Measurements from ENCODE around the gene NUDT15.
A peak's percentile ranks its signal among the peaks of the same experiment; 100 is the strongest.
"Not testable (repeated sequence)": the region's sequence is repeated elsewhere in the genome, so short reads cannot be mapped to it uniquely, and the experiment has no call there.

Gene NUDT15

GRCh38 chr13:48042894-48043293 lies 5.4 kb downstream of the NUDT15 start:
- DNase-seq (ENCODE audit: low read depth in 1 of 2, low spot score in 1 of 2), result no peak

DNA sequence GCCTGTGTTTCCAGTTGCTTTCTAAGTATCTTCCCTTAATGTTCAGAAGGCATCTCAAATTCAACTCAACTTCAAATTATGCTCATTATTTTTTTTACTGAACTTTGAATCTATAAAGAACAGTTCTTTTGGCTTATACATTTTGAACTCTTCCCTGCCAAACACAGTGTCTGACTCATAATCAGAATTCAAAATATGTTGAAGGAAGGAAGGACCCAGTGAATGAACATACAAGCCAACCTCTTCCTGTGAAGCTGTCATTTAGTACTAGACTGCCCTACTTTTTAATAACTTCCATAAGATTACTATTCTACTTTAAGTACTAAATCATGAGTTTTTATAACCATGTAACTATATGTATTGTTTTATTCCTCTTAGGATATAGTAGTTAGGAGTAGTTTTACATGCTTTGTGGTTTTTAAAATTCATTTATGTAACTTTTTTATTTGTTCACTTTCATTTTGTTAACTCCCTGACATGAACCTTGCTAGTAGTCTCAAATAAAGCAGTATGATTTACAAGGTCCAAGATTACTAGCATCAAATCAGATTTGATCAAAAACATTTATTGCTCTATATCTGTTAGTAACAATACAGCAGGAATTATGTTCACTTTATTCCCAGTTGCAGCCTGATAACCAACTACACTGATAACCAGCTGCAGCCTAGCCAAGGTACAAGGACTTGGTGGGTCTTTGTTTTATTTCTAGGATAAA lies 6.4 kb downstream of the NUDT15 start:
- no peak for DNase-seq (ENCODE audit: low read depth in 1 of 2, low spot score in 1 of 2)

GRCh38 chr13:48050550-48050949 lies 13.0 kb downstream of the NUDT15 start:
- no peak for DNase-seq (ENCODE audit: low read depth in 1 of 2, low spot score in 1 of 2)

DNA sequence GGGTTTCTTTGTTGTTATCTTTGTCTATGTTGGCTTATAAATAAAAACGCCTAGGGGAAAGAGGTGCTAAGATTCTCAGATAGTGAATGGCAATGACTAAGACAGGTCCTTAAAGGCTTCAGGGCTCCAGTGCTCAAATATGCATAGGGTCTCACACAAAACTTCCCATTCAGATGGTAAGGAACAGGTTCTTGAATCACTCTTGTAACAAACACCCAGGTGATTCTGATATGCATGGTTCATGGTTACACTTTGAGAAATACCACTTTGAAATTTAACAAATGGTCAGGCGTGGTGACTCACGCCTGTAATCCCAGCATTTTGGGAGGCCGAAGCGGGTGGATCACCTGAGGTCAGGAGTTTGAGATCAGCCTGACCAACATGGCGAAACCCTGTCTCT lies 17.1 kb downstream of the NUDT15 start:
- no peak for DNase-seq (ENCODE audit: low read depth in 1 of 2, low spot score in 1 of 2)

DNA sequence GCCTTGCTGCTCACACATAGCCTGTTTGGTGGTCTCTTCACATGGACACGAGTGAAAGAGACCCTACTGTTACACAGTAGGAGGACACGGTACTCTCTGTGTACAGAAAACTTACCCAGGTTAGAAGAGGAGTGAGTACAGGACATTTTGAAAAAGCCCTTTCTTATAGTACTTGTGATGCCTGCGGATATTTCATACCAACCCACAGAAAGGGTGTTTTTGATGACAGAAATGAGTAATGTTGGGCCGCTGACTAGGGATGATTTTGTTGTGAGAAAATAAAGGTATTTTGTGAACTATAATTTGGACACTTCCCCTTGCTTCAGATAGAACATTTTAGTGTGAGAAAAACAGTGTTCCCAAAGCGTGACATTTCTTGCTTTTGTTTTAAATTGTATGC lies 18.2 kb downstream of the NUDT15 start:
- DNase-seq (ENCODE audit: low read depth in 1 of 2, low spot score in 1 of 2), result no peak

GRCh38 chr13:48058536-48058935 lies 21.0 kb downstream of the NUDT15 start:
- DNase-seq (ENCODE audit: low read depth in 1 of 2, low spot score in 1 of 2), result not testable (repeated sequence)

DNA sequence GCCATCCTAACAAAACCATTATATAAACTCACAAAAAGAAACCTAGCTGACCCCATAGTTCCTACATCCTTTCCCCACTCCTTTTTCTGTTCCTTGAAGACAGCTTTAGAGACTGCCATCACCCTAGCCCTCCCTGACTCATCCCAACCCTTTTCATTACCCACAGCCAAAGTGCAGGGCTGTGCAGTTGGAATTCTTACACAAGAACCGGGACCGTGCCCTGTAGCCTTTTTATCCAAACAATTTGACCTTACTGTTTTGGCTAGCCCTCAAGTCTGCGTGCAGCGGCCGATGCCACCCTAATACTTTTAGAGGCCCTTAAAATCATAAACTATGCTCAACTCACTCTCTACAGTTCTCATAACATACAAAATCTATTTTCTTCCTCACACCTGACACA lies 22.4 kb downstream of the NUDT15 start:
- not testable (repeated sequence) for DNase-seq (ENCODE audit: low read depth in 1 of 2, low spot score in 1 of 2)

DNA sequence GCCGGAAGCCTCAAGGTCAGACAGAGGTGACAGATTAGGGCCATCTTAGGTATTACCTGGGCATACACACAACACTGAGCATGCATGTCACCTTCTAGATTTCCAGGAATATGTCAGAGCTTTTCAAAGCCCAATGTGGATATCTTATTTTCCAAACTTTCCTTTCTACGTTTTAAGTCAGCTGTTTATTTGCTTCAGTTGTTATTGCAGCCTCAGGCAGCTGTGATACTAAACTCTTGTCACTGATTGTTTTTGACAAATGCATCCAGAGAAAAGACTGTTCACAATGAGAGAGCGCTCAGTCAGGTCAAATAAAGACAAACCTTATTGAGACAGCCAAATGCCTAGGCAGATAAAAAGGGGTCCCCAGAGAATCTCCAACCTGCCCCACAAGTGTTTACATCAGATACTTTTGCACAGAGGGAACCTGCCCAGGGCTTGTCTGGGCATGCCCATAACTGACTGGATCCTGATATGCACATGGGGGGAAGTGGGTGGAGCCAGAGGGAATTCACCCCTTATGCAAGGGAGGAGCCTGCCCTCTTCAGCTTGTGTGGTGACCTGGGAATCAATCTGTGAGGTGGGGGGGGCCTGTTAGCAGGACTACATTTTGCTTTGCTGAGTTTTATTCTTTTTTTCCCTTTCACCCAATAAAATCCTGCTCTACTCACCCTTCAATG lies 28.9 kb downstream of the NUDT15 start:
- no peak for DNase-seq (ENCODE audit: low read depth in 1 of 2, low spot score in 1 of 2)

- DNase-seq (ENCODE audit: low read depth in 1 of 2, low spot score in 1 of 2), result no peak
Observed at GRCh38 chr13:48068036-48068435, 30.5 kb downstream of the NUDT15 start.

DNA sequence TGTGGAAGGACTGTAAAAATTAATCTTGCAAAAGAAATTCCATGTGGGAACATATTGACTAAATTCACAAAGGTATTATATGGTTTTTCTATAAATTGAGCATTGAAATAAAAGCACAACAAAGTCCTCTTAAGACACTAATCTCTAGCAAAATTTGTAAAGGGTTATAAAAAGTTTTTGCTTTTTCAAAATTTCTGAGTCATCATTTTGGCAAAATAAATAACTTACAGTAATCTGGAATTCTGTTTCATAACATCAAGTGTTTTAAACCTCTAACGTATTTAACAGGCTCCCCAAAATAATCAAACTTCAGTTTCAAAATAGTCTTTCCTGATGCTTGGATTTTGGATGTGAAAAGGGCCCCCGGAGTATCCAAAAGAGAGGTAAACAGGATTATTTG lies 31.4 kb downstream of the NUDT15 start:
- no peak for DNase-seq (ENCODE audit: low read depth in 1 of 2, low spot score in 1 of 2)

DNA sequence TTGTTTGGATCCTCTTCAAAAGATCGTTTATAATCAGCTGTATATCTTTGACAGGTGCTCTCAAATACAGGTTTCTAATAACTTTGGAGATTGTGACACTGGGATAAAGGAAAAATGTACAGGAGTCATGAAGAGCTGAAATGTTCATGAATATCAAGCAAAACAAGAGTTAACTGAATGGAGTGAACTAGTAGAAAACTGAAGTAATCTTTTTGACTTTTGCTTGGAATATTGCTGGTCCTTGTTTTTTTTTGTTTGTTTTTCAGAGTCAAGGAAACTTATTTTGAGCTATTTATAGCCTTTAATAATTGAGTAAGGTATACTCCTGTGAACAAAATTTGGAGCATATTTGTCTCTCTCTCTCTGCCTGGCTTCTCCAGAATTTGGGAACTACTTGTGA lies 32.0 kb downstream of the NUDT15 start:
- DNase-seq (ENCODE audit: low read depth in 1 of 2, low spot score in 1 of 2), result no peak

DNA sequence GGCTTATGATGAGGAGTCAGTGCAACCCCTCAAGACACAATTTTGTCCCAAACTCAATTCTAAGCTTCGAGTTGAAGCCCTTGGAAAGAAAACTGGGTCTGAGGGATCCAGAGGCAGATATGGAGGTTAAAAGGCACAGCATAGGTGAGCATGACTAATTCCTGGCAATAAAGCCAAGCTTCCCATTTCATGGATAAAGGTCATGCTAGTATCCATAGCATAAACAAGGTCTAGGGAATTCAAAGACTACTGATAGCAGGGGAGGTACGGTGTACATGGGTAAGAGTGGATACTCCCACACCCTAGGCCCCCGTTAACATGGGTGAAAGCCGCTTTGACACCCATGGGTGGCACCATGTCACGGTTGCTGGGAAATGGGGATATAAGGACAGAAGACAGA lies 33.4 kb downstream of the NUDT15 start:
- no peak for DNase-seq (ENCODE audit: low read depth in 1 of 2, low spot score in 1 of 2)

- no peak for DNase-seq (ENCODE audit: low read depth in 1 of 2, low spot score in 1 of 2)
Observed at GRCh38 chr13:48072304-48072703, 34.8 kb downstream of the NUDT15 start.

DNA sequence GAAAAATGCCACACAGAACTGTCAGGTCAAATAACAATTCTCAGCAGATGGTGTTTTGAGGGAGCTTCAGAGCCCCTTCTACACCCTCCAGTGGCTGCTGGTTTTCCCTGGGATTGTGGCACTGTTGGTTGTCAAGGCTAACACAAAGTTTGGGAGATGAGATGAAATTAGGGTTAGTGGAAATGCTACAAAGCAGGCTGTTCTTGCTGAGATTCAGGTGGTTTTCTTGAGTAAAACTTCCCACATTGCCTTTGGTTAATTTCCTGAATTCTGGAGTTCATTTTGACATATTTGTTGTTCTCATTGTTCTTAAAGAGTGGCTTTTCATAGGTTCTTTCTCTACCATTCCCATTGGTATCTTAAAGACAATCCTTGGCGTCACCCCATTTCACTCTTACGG lies 35.3 kb downstream of the NUDT15 start:
- no peak for DNase-seq (ENCODE audit: low read depth in 1 of 2, low spot score in 1 of 2)

- no peak for DNase-seq (ENCODE audit: low read depth in 1 of 2, low spot score in 1 of 2)
Observed at GRCh38 chr13:48074006-48074405, 36.5 kb downstream of the NUDT15 start.

- DNase-seq (ENCODE audit: low read depth in 1 of 2, low spot score in 1 of 2), result no peak
Observed at GRCh38 chr13:48078251-48078656, 40.7 kb downstream of the NUDT15 start.

GRCh38 chr13:48081739-48082138 lies 44.2 kb downstream of the NUDT15 start:
- no peak for DNase-seq (ENCODE audit: low read depth in 1 of 2, low spot score in 1 of 2)

DNA sequence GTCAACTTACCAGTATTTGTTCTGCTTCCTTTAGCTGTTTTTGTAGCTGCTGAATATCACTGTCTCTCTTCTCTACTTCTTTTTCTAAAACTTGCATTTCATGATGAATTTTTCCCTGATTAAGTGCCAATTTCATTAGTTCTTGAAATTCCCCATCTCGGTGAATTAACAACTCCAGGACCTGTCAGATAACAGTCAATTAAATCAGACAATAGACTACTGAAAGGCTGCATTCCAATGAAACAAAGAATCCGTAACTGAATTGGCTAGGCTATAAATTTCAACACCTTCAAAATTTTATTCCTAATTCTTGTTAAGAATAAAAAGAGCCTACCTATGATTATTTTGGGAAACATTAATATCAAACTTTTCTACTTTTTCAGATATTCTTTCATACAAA lies 48.7 kb downstream of the NUDT15 start:
- no peak for DNase-seq (ENCODE audit: low read depth in 1 of 2, low spot score in 1 of 2)

- DNase-seq (ENCODE audit: low read depth in 1 of 2, low spot score in 1 of 2), result no peak
Observed at GRCh38 chr13:48093588-48093987, 56.1 kb downstream of the NUDT15 start.

DNA sequence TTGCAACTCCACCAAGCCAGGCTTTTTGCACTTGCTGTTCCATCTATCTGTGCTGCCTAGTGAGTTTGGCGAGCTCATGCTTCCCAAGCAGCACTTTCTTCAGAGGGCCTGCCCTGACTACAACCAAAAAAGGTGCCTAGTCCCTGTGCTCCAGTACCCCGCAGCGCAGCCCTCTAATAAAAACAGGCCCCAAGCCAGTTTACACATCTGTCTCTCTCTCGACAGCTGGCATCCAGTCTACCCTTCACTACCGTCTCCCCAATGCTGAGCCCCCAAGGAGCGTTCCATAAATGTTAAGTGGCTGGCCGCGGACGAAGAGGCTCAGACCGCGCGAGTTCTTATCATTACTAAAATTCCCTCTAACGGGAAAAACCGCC lies 56.9 kb downstream of the NUDT15 start:
- DNase-seq (ENCODE audit: low read depth in 1 of 2, low spot score in 1 of 2), result no peak

DNA sequence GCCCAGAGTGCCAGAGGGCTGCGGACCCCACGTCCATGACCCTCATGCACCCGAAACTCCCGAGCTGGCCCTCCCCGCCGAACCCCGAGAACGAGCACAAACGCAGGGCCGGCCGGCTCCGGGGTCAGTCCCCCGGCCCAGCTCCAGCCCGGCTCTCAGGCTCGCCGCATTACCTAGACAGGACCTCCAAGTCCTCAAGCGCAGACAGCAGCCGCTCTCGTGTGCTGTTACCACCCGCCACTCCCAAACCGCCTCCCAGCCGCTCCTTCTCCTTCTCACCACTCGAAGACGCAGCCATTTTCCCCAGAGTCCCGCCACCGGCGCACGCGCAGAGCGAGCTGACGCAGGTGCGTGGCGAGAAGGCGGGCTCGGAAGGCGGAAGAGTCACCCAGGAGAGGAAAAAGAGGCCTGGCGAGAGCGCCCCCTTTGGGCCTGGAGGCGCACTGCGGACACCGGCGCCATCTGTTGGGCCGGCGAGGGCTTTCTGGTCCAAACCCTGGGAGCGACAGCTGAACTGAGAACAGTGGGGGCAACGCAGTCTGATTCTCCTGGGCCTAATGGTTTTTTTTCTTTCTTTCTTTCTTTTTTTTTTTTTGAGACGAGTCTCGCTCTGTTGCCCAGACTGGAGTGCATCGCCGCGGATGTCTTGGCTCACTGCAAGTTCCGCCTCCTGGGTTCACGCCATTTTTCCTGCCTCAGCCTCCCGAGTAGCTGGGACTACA lies 57.4 kb downstream of the NUDT15 start, which contains the start of gene MED4:
Gene MED4 (minus strand): TSS at position 324 of the 722 bp plus-strand sequence. CDS start 26 bp downstream, at position 298.
- DNase-seq (ENCODE audit: low read depth in 1 of 2, low spot score in 1 of 2), result peak; percentile 96 to 97

DNA sequence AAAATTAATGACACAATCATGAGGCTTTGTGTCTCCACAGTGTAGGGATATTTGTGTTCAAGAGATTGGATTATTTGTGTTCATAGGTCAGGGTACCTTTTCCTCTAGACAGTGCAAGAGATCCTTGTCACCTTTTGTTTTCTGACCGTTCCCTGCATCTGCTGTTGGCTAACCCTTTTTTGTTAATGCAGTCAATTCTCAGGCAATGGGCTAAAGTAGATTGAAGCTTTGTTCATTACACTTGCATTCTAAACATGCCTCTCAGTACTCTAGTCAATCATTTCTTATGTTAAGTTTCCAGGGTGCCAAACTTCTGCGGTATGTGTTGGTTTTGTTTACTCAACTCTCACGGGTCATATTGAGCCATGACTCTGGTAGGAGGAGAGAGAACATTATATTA lies 59.1 kb downstream of the NUDT15 start:
- DNase-seq (ENCODE audit: low read depth in 1 of 2, low spot score in 1 of 2), result no peak

Measured in stimulated activated CD4-positive, alpha-beta T cell treated with anti-CD3 and anti-CD28 coated beads, Interleukin-15, amount 100 ng/mL, for 1 hour (primary cell).